ENCODE measurements around the gene PLEKHG4. TPM values are rescaled to one million over a fixed set of nuclear protein-coding genes. Genes with fewer than 3 reads are reported as not detected.

Gene PLEKHG4
- total RNA-seq, 1 experiment from 2014 or later: 14.0 TPM

GRCh38 chr16:67301080-67301782 lies 21.9 kb downstream of the PLEKHG4 start:
- H3K36me3 ChIP-seq (ENCODE audit: low read depth): no peaks in the 10 kb centered on the region
- no peaks in the 10 kb centered on the region for H4K20me1 ChIP-seq (ENCODE audit: insufficient read depth)
- ChIA-PET CTCF (no interaction called here), POLR2A (ENCODE audit: unreplicated experiment) (interaction anchor here (0.6 kb wide), 1 partner anchor 22 kb away, joined by 3 read pairs; the partner anchor contains the start of gene PLEKHG4)
- H3K4me3 ChIP-seq: no peak overlapping the region
- no peak for DNase-seq
- TF ChIP-seq EZH2 (IDR thresholded peaks at IDR 0.05; ENCODE audit: low read depth) (no peak), CTCF (conservative IDR thresholded peaks at IDR 0.05) (no peak)
- no peak overlapping the region for H3K27ac ChIP-seq
- H3K4me2 ChIP-seq: no peak overlapping the region
- H3K27me3 ChIP-seq (ENCODE audit: insufficient read depth, low read depth): no peaks in the 10 kb centered on the region
- no peaks in the 10 kb centered on the region for H3K9me3 ChIP-seq (ENCODE audit: insufficient read depth, low read depth)
- intact Hi-C loops (cut with micrococcal nuclease; ENCODE audit: unreplicated experiment): no loop called here
- BruUV-seq (replicated peaks): no TSS peak
- no peak overlapping the region for H2AFZ ChIP-seq
- peaks cover 6% of the 10 kb centered on the region; the same call in 1 of the 2 replicates for H3F3A ChIP-seq (ENCODE audit: insufficient read depth, low read depth)
- no peaks in the 10 kb centered on the region for H3K9me2 ChIP-seq (ENCODE audit: insufficient read depth)
- peaks cover 7% of the 10 kb centered on the region for H3K4me1 ChIP-seq (replicated peaks; ENCODE audit: insufficient read depth)
- no peaks in the 10 kb centered on the region for H3K79me2 ChIP-seq (ENCODE audit: low read depth)

- no TSS peak for BruUV-seq (replicated peaks)
- no peaks in the 10 kb centered on the region for H3F3A ChIP-seq (ENCODE audit: insufficient read depth, low read depth)
- H4K20me1 ChIP-seq (ENCODE audit: insufficient read depth): no peaks in the 10 kb centered on the region
- DNase-seq: no peak
- H3K4me3 ChIP-seq: no peak overlapping the region
- no peaks in the 10 kb centered on the region for H3K4me1 ChIP-seq (replicated peaks; ENCODE audit: insufficient read depth)
- H3K9me2 ChIP-seq (ENCODE audit: insufficient read depth): no peaks in the 10 kb centered on the region
- ChIA-PET CTCF (no interaction called here), POLR2A (ENCODE audit: unreplicated experiment) (no interaction called here)
- intact Hi-C loops (cut with micrococcal nuclease; ENCODE audit: unreplicated experiment): no loop called here
- no peaks in the 10 kb centered on the region for H3K27me3 ChIP-seq (ENCODE audit: insufficient read depth, low read depth)
- no peak overlapping the region for H2AFZ ChIP-seq
- no peak overlapping the region for H3K4me2 ChIP-seq
- H3K79me2 ChIP-seq (ENCODE audit: low read depth): no peaks in the 10 kb centered on the region
- TF ChIP-seq CTCF (conservative IDR thresholded peaks at IDR 0.05) (no peak), EZH2 (IDR thresholded peaks at IDR 0.05; ENCODE audit: low read depth) (no peak)
- no peaks in the 10 kb centered on the region for H3K36me3 ChIP-seq (ENCODE audit: low read depth)
- no peak overlapping the region for H3K27ac ChIP-seq
- no peaks in the 10 kb centered on the region for H3K9me3 ChIP-seq (ENCODE audit: insufficient read depth, low read depth)
Observed at GRCh38 chr16:67302076-67302475, 22.7 kb downstream of the PLEKHG4 start.

GRCh38 chr16:67302970-67303369 lies 23.6 kb downstream of the PLEKHG4 start:
- intact Hi-C loops (cut with micrococcal nuclease; ENCODE audit: unreplicated experiment): no loop called here
- H3K27me3 ChIP-seq (ENCODE audit: insufficient read depth, low read depth): no peaks in the 10 kb centered on the region
- no peaks in the 10 kb centered on the region for H3K9me2 ChIP-seq (ENCODE audit: insufficient read depth)
- no peak overlapping the region for H3K4me2 ChIP-seq
- H4K20me1 ChIP-seq (ENCODE audit: insufficient read depth): no peaks in the 10 kb centered on the region
- BruUV-seq (replicated peaks): no TSS peak
- TF ChIP-seq CTCF (conservative IDR thresholded peaks at IDR 0.05) (no peak), EZH2 (IDR thresholded peaks at IDR 0.05; ENCODE audit: low read depth) (no peak)
- H3F3A ChIP-seq (ENCODE audit: insufficient read depth, low read depth): no peaks in the 10 kb centered on the region
- H3K4me3 ChIP-seq: no peak overlapping the region
- H3K36me3 ChIP-seq (ENCODE audit: low read depth): no peaks in the 10 kb centered on the region
- no peaks in the 10 kb centered on the region for H3K9me3 ChIP-seq (ENCODE audit: insufficient read depth, low read depth)
- H3K79me2 ChIP-seq (ENCODE audit: low read depth): no peaks in the 10 kb centered on the region
- CTCF ChIA-PET: no interaction called here
- POLR2A ChIA-PET (ENCODE audit: unreplicated experiment): no interaction called here
- no peak overlapping the region for H2AFZ ChIP-seq
- no peak overlapping the region for H3K27ac ChIP-seq
- H3K4me1 ChIP-seq (replicated peaks; ENCODE audit: insufficient read depth): no peaks in the 10 kb centered on the region
- DNase-seq: no peak

Data from PC-9 (cell line).